Stimulated activated CD8-positive, alpha-beta memory T cell treated with anti-CD3 and anti-CD28 coated beads, Interleukin-15, amount 100 ng/mL, for 1 hour (primary cell): ENCODE results near the gene ZNF442.
"Not testable (repeated sequence)": the region's sequence is repeated elsewhere in the genome, so short reads cannot be mapped to it uniquely, and the experiment has no call there.

ENCODE experiments used
- DNase-seq: peaks from one replicate; pipeline ENCODE4 v3.0.0-alpha.2; 2020; ENCODE audit warnings: low read depth

ZNF442 gene

DNA sequence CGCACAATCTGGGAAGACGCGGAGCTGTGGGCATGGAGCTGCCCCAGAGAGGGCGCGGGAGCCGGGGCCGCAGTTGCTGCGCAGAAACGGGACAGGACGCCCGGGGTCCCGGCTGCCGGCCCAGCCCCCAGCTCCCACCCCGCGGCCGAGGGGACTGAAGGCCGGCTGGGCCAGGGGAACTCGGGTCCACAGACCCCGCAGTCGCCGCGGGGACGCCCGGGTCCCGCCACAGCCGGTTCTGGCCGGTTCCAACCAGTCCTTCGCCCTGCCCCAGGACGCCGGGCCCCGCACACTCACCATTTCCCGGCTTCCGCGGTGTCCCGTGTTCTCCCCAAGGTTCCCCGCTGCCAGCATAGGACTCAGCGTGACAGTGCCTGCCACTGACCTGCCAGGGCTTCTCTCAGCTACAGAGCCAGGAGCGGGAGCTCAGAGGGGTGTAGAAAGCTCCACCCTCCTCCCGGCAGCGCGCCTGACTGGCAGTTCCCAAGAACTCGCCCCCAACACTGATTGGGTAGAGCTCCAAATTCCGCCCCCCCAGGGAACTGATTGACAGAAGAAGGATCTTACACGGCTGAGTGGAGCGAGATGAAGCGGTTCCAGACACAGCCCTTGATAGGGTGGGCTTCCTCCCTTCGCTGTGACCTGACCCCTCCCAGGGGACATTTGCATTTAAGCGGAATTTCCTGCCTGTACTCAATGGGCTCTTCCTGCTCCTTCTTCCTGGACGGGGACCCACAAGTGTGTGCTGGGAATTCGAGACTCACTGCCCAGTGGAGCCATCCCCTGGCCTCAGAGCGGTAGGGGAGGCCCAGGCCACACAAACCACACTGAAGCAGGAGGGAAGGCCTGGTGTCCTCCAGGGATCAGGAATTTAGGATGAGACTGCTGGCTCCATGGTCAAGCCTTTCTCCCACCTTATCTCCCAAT lies at the start of gene ZNF442:
Gene ZNF442 (minus strand): TSS at position 448 of the 927 bp plus-strand sequence. CDS start 2,052 bp downstream, outside the sequence.
- peak; percentile 70 for DNase-seq

- no peak for DNase-seq
Observed at GRCh38 chr19:12411893-12412292, 46.4 kb upstream of the ZNF442 start.

- peak; percentile 63 for DNase-seq
Observed at GRCh38 chr19:12400633-12401502, 35.4 kb upstream of the ZNF442 start, which contains the start of gene ZNF799. Gene ZNF799, minus strand, starts transcription at chr19:12401271. Its CDS starts 201 bp downstream, at chr19:12401070.

DNA sequence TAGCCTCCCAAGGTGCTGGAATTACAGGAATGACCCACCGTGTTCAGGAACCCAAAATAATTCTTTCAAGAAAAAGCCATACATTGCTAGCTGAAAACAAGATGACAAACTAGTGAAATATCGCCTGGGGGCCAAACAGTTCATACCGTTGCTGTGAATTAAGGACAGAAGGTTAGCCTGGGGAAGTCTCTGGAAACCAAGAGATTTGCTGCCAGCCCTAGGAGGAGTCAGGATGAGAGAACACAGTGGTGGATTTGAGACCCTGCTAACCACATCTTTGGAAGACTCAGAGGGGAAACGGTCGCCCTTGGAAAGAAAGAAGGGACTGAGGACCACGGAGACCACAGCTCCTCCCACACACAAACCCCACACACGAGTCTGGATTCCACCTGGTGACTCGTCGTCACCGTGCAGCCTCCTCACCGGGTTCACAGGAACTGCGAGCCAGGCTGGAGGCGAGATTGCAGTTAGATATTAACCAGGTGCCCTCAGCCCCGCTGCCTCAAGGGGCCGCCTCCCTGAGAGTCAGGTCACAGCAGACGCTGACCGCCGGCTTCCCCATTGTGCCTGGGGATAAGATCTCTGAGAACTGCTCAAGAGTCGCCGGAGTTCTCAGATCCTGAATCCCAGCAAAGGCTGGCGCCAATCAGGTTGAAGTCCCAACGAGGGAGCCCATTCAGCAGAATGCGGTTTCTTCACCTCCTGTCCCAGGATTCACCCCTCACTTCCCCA lies 34.6 kb upstream of the ZNF442 start:
- not testable (repeated sequence) for DNase-seq

- not testable (repeated sequence) for DNase-seq
Observed at GRCh38 chr19:12391148-12391547, 25.7 kb upstream of the ZNF442 start.

DNA sequence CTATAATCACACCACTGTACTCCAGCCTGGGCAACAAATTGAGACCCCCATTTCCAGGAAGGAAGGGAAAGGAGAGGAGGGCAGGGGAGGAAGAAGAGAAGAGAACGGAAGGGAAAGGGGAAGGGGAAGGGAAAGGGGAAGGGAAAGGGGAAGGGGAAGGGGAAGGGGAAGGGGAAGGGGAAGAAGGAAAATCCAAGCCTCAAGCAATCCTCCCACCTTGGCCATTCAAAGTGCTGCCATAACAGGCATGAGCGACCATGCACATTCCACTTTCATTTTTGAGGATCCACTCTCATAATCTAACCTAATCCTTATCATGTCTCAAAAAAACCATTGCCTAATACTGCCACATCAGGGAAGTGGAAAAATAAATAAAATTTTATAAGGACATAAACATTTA lies 20.9 kb upstream of the ZNF442 start:
- not testable (repeated sequence) for DNase-seq

- no peak for DNase-seq
Observed at GRCh38 chr19:12380444-12380737, 14.9 kb upstream of the ZNF442 start.

- no peak for DNase-seq
Observed at GRCh38 chr19:12379732-12380443, 14.4 kb upstream of the ZNF442 start.

- no peak for DNase-seq
Observed at GRCh38 chr19:12374026-12374425, 8.5 kb upstream of the ZNF442 start.

- no peak for DNase-seq
Observed at GRCh38 chr19:12364391-12365235, 870 bp downstream of the ZNF442 start.

DNA sequence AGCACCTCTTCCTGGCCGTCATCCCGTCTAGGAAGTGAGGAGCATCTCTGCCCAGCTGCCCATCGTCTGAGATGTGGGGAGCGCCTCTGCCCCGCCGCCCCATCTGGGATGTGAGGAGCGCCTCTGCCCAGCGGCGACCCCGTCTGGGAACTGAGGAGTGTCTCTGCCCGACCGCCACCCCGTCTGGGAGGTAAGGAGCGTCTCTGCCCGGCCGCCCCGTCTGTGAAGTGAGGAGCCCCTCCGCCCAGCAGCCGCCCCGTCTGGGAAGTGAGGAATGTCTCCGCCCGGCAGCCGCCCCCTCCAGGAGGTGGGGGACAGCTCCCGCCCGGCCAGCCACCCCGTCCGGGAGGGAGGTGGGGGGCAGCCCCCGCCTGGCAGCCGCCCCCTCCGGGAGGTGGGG lies 3.2 kb downstream of the ZNF442 start:
- not testable (repeated sequence) for DNase-seq

DNA sequence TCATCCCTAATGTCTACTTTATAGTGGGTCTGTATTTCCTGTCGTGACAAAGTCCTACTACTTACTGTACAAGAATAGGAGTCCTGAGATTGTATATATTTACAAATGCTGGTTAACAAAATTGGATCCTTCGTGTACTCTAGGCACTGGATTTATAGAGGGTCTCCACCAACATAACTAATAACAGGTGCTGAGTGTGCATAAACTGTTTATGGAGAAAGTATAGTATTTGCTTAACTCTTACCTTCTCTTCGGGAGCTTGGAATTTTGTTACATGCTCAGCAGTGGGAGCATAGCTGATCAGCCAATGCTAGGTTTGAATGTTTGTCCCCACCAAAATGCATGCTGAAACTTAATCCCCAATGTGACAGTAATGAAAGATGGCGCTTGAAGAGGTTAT lies 12.1 kb downstream of the ZNF442 start:
- no peak for DNase-seq

DNA sequence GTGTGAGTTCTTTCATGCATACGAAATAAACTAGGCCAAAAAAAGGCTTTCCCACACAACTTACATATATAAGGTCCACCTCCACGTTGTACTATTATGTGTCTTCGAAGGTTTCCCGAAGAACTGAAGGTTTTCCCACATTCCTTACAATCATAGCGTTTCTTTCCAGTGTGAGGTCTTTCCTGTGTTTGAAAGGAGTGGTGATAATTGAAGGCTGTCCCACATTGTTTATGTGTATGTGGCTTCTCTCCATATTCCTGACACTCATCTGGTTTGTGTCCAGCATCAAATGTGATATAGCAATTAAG lies 14.6 kb downstream of the ZNF442 start:
- no peak for DNase-seq

DNA sequence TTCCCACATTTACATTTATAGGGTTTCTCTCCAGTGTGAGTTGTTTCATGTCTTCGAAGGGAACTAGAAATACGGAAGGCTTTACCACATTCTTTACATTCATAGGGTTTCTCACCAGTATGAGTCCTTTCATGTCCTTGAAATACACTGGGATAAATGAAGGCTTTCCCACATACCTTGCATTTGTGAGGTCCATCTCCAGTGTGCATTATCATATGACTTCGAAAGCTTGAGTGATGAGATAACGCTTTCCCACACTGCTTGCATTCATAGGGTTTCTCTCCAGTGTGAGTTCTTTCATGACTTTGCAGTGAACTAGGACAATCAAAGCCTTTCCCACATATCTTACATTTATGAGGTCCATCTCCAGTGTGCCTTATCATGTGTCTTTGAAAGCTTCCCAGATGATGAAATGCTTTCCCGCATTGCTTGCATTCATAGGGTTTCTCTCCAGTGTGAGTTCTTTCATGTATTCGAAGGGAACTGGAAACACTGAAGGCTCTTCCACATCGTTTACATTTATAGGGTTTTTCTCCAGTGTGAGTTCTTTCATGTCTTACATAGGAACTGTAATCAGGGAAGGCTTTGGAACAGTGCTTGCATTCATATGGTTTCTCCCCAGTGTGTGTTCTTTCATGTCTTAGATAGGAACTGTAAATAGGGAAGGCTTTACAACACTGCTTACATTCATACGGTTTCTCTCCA lies 15.1 kb downstream of the ZNF442 start:
- no peak for DNase-seq

- no peak for DNase-seq
Observed at GRCh38 chr19:12346896-12347295, 18.6 kb downstream of the ZNF442 start.

- DNase-seq = no peak
Observed at GRCh38 chr19:12345197-12345596, 20.3 kb downstream of the ZNF442 start.

- DNase-seq = peak; percentile 95
Observed at GRCh38 chr19:12333162-12334159, 32.0 kb downstream of the ZNF442 start, which contains the start of gene ZNF563. Gene ZNF563, minus strand, starts transcription at chr19:12333633. Its CDS starts 151 bp downstream, at chr19:12333482.

GRCh38 chr19:12331211-12331941 lies 34.1 kb downstream of the ZNF442 start:
- no peak for DNase-seq
